ENCODE results near the gene NANS.

DNA sequence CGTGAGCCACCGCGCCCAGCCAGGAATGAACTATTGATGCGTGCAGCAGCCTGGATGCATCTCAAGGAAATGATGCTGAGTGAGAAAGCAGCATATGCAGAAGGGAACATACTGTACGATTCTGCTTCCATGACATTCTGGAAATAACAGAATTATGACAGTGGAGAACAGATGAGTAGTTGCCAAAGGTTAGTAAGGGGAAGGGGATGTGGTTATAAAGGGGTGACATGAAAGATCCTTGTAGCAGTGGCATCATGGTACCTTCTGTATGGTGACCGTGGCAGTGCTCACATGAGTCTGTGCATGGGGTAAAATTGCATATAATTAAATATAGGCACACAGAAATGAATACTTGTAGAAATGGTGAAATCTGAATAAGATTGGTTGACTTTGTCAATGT lies 13.0 kb downstream of the NANS start:
- TF ChIP-seq, protein P1, sequence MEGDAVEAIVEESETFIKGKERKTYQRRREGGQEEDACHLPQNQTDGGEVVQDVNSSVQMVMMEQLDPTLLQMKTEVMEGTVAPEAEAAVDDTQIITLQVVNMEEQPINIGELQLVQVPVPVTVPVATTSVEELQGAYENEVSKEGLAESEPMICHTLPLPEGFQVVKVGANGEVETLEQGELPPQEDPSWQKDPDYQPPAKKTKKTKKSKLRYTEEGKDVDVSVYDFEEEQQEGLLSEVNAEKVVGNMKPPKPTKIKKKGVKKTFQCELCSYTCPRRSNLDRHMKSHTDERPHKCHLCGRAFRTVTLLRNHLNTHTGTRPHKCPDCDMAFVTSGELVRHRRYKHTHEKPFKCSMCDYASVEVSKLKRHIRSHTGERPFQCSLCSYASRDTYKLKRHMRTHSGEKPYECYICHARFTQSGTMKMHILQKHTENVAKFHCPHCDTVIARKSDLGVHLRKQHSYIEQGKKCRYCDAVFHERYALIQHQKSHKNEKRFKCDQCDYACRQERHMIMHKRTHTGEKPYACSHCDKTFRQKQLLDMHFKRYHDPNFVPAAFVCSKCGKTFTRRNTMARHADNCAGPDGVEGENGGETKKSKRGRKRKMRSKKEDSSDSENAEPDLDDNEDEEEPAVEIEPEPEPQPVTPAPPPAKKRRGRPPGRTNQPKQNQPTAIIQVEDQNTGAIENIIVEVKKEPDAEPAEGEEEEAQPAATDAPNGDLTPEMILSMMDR (IDR thresholded peaks at IDR 0.05; ENCODE audit: control extremely low read depth in 1 of 3, insufficient read depth in 1 of 3, low read depth in 1 of 3, low read length in 3 of 3): no peak
- no peak for TF ChIP-seq POLR2A (IDR thresholded peaks at IDR 0.05; ENCODE audit: control extremely low read depth in 1 of 2, low read depth in 2 of 2, low read length in 2 of 2)
- no peak for TF ChIP-seq TEAD4 (IDR thresholded peaks at IDR 0.05; ENCODE audit: low read depth, low read length)
- TF ChIP-seq CBX5 (IDR thresholded peaks at IDR 0.05; ENCODE audit: low read depth, low read length): no peak
- no peak for TF ChIP-seq EZH2 (IDR thresholded peaks at IDR 0.05; ENCODE audit: low read depth, low read length, severe bottlenecking)
- no peak for TF ChIP-seq CEBPB (IDR thresholded peaks at IDR 0.05; ENCODE audit: low read depth, low read length)
- TF ChIP-seq NRF1 (IDR thresholded peaks at IDR 0.05; ENCODE audit: low read depth, low read length): no peak
- no peak for TF ChIP-seq CBX8 (IDR thresholded peaks at IDR 0.05; ENCODE audit: borderline replicate concordance, low read depth, low read length)
- TF ChIP-seq EP300 (IDR thresholded peaks at IDR 0.05; ENCODE audit: borderline replicate concordance in 1 of 2, low read depth in 2 of 2, low read length in 2 of 2): no peak
- no peak for TF ChIP-seq MAFK (IDR thresholded peaks at IDR 0.05; ENCODE audit: low read depth, low read length)
- TF ChIP-seq, protein P2, sequence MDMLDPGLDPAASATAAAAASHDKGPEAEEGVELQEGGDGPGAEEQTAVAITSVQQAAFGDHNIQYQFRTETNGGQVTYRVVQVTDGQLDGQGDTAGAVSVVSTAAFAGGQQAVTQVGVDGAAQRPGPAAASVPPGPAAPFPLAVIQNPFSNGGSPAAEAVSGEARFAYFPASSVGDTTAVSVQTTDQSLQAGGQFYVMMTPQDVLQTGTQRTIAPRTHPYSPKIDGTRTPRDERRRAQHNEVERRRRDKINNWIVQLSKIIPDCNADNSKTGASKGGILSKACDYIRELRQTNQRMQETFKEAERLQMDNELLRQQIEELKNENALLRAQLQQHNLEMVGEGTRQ (IDR thresholded peaks at IDR 0.05; ENCODE audit: low read length): no peak
- no peak for TF ChIP-seq TAF1 (IDR thresholded peaks at IDR 0.05; ENCODE audit: low read depth, low read length)
